ENCODE measurements around the gene PLCH2. TPM values are rescaled to one million over a fixed set of nuclear protein-coding genes. Genes with fewer than 3 reads are reported as not detected.

PLCH2 gene
- total RNA-seq, 2 donors from 2014 or later = 2.0 to 3.8 TPM

GRCh38 chr1:2519029-2519685, 43.1 kb downstream of the PLCH2 start:
- intact Hi-C loops (cut with DNase I) = no loop called here
- H3K27me3 ChIP-seq = no peaks in the 10 kb centered on the region
- H3K9me3 ChIP-seq = no peaks in the 10 kb centered on the region
- no peak overlapping the region for H3K9ac ChIP-seq (ENCODE audit: low read depth in 2 of 2, low read length in 2 of 2)
- TF ChIP-seq, protein P1, sequence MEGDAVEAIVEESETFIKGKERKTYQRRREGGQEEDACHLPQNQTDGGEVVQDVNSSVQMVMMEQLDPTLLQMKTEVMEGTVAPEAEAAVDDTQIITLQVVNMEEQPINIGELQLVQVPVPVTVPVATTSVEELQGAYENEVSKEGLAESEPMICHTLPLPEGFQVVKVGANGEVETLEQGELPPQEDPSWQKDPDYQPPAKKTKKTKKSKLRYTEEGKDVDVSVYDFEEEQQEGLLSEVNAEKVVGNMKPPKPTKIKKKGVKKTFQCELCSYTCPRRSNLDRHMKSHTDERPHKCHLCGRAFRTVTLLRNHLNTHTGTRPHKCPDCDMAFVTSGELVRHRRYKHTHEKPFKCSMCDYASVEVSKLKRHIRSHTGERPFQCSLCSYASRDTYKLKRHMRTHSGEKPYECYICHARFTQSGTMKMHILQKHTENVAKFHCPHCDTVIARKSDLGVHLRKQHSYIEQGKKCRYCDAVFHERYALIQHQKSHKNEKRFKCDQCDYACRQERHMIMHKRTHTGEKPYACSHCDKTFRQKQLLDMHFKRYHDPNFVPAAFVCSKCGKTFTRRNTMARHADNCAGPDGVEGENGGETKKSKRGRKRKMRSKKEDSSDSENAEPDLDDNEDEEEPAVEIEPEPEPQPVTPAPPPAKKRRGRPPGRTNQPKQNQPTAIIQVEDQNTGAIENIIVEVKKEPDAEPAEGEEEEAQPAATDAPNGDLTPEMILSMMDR (IDR thresholded peaks at IDR 0.05) = no peak
- no peak overlapping the region for H3K4me3 ChIP-seq
- no peak for DNase-seq
- H3K36me3 ChIP-seq = peaks cover 27% of the 10 kb centered on the region
- no peak overlapping the region for H3K27ac ChIP-seq
- no peaks in the 10 kb centered on the region for H3K4me1 ChIP-seq

- no peaks in the 10 kb centered on the region for H3K27me3 ChIP-seq
- no peak overlapping the region for H3K9ac ChIP-seq (ENCODE audit: low read depth in 2 of 2, low read length in 2 of 2)
- no peak overlapping the region for H3K27ac ChIP-seq
- no peaks in the 10 kb centered on the region for H3K9me3 ChIP-seq
- peaks cover 26% of the 10 kb centered on the region for H3K36me3 ChIP-seq
- intact Hi-C loops (cut with DNase I) = no loop called here
- DNase-seq = no peak
- TF ChIP-seq, protein P1 (IDR thresholded peaks at IDR 0.05) = no peak
- H3K4me1 ChIP-seq = peaks cover under 1% of the 10 kb centered on the region
- H3K4me3 ChIP-seq = no peak overlapping the region
These were observed 43.6 kb downstream of the PLCH2 start for GRCh38 chr1:2519729-2520128.

- no peaks in the 10 kb centered on the region for H3K9me3 ChIP-seq
- TF ChIP-seq, protein P1 (IDR thresholded peaks at IDR 0.05) = no peak
- no peak overlapping the region for H3K4me3 ChIP-seq
- H3K9ac ChIP-seq (ENCODE audit: low read depth in 2 of 2, low read length in 2 of 2) = no peak overlapping the region
- peaks cover 5% of the 10 kb centered on the region for H3K4me1 ChIP-seq
- intact Hi-C loops (cut with DNase I) = no loop called here
- H3K27ac ChIP-seq = no peak overlapping the region
- H3K27me3 ChIP-seq = no peaks in the 10 kb centered on the region
- H3K36me3 ChIP-seq = peaks cover 26% of the 10 kb centered on the region
- DNase-seq = no peak
These were observed 44.1 kb downstream of the PLCH2 start for GRCh38 chr1:2520206-2520605.

DNA sequence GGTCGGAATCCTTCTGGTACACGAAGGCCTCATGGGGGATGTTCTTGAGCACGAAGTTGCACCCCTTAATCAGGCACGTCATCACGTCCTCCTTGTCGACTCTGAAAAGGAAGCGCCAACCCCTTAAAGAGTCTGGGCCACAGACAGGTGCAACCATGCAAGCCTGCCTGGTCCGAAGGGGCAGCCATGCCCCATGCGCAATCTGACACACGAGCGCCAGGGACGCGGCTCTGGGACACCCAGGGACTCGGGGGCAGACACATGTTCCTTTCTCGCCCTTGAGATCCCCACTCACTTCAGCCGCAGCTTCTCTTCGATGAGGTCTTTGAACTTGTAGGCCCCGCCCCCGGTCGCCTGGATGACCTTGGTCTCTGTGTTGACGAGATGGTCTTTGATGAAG, 44.7 kb downstream of the PLCH2 start:
- intact Hi-C loops (cut with DNase I) = no loop called here
- H3K9ac ChIP-seq (ENCODE audit: low read depth in 2 of 2, low read length in 2 of 2) = no peak overlapping the region
- DNase-seq = no peak
- no peak overlapping the region for H3K27ac ChIP-seq
- no peaks in the 10 kb centered on the region for H3K9me3 ChIP-seq
- TF ChIP-seq, protein P1 (IDR thresholded peaks at IDR 0.05) = no peak
- peaks cover 26% of the 10 kb centered on the region for H3K36me3 ChIP-seq
- H3K27me3 ChIP-seq = no peaks in the 10 kb centered on the region
- H3K4me1 ChIP-seq = peaks cover 6% of the 10 kb centered on the region
- no peak overlapping the region for H3K4me3 ChIP-seq

GRCh38 chr1:2522230-2522629, 46.1 kb downstream of the PLCH2 start:
- Histone ChIP-seq H3K4me1 (peaks cover 6% of the 10 kb centered on the region), H3K9me3 (no peaks in the 10 kb centered on the region), H3K4me3 (no peak overlapping the region), H3K27ac (no peak overlapping the region), H3K9ac (ENCODE audit: low read depth in 2 of 2, low read length in 2 of 2) (no peak overlapping the region), H3K36me3 (peaks cover 23% of the 10 kb centered on the region), H3K27me3 (no peaks in the 10 kb centered on the region)
- TF ChIP-seq, protein P1 (IDR thresholded peaks at IDR 0.05) = no peak
- intact Hi-C loops (cut with DNase I) = no loop called here
- DNase-seq = no peak
